SK-N-SH treated with all-trans-retinoic acid at 6 μM for 48 hours (cell line): Measurements from ENCODE around the gene HSPB7.
"Not testable (repeated sequence)": the region's sequence is repeated elsewhere in the genome, so short reads cannot be mapped to it uniquely, and the experiment has no call there.

Source experiments
- ATAC-seq: fragments of 200-7000 bp; cut with Tn5 transposase; 3 replicates; pipeline ENCODE4 v1.9.1; 2020; ENCODE audit warnings: mild to moderate bottlenecking, moderate library complexity
- ARNTL ChIP-seq: fragments of 450-650 bp; formaldehyde crosslinking; IDR thresholded peaks from 2 replicates; pipeline ENCODE4 v1.5.0; 2020; ENCODE audit warnings: low read depth, mild to moderate bottlenecking, moderate library complexity, borderline replicate concordance
- BACH2 ChIP-seq: fragments of 250-450 bp; sonication (Bioruptor Pico); IDR thresholded peaks from 2 replicates; pipeline ENCODE4 v1.9.0; 2021; ENCODE audit warnings: mild to moderate bottlenecking, borderline replicate concordance
- CREB5 ChIP-seq: fragments of 250-450 bp; sonication (Bioruptor Pico); IDR thresholded peaks from 2 replicates; pipeline ENCODE4 v1.5.1; 2020; ENCODE audit warnings: low read depth, mild to moderate bottlenecking, moderate library complexity
- CSDC2 ChIP-seq: fragments of 250-450 bp; sonication (Bioruptor Pico); IDR thresholded peaks from 2 replicates; pipeline ENCODE4 v1.5.0; 2020; ENCODE audit warnings: mild to moderate bottlenecking, moderate library complexity
- CSRNP3 ChIP-seq: fragments of 250-450 bp; sonication (Bioruptor Pico); IDR thresholded peaks from 2 replicates; pipeline ENCODE4 v1.5.1; 2021; ENCODE audit warnings: mild to moderate bottlenecking, moderate library complexity
- GLIS3 ChIP-seq: fragments of 250-450 bp; sonication (Bioruptor Pico); IDR thresholded peaks from 2 replicates; pipeline ENCODE4 v1.5.0; 2020; ENCODE audit warnings: mild to moderate bottlenecking, moderate library complexity
- ISL1 ChIP-seq: fragments of 250-450 bp; sonication (Bioruptor Pico); IDR thresholded peaks from 2 replicates; pipeline ENCODE4 v2.1.2; 2022; ENCODE audit warnings: mild to moderate bottlenecking, moderate library complexity
- PATZ1 ChIP-seq: fragments of 250-450 bp; sonication (Bioruptor Pico); IDR thresholded peaks from 2 replicates; pipeline ENCODE4 v1.8.0; 2020; ENCODE audit warnings: mild to moderate bottlenecking, moderate library complexity, borderline replicate concordance
- POU6F1 ChIP-seq: fragments of 250-450 bp; sonication (Bioruptor Pico); IDR thresholded peaks from 2 replicates; pipeline ENCODE4 v1.8.0; 2021; ENCODE audit warnings: low read depth, mild to moderate bottlenecking, moderate library complexity, borderline replicate concordance
- SNAI2 ChIP-seq: fragments of 250-450 bp; sonication (Bioruptor Pico); IDR thresholded peaks from 2 replicates; pipeline ENCODE4 v1.5.0; 2020; ENCODE audit warnings: mild to moderate bottlenecking, moderate library complexity
- TOX ChIP-seq: fragments of 250-450 bp; sonication (Bioruptor Pico); IDR thresholded peaks from 2 replicates; pipeline ENCODE4 v1.8.0; 2021; ENCODE audit warnings: mild to moderate bottlenecking, moderate library complexity, borderline replicate concordance
- TSHZ2 ChIP-seq: fragments of 250-450 bp; sonication (Bioruptor Pico); IDR thresholded peaks from 2 replicates; pipeline ENCODE4 v1.5.0; 2020; ENCODE audit warnings: mild to moderate bottlenecking, moderate library complexity
- ZC3H10 ChIP-seq: fragments of 250-450 bp; sonication (Bioruptor Pico); IDR thresholded peaks from 2 replicates; pipeline ENCODE4 v1.5.1; 2021; ENCODE audit warnings: mild to moderate bottlenecking, moderate library complexity
- ZFP3 ChIP-seq: fragments of 250-450 bp; sonication (Bioruptor Pico); IDR thresholded peaks from 2 replicates; pipeline ENCODE4 v1.5.0; 2020; ENCODE audit warnings: mild to moderate bottlenecking, moderate library complexity
- ZFP30 ChIP-seq: fragments of 450-650 bp; formaldehyde crosslinking; IDR thresholded peaks from 2 replicates; pipeline ENCODE4 v1.5.0; 2022; ENCODE audit warnings: mild to moderate bottlenecking, moderate library complexity
- ZNF565 ChIP-seq: fragments of 450-650 bp; formaldehyde crosslinking; conservative IDR thresholded peaks from 2 replicates; pipeline ENCODE4 v1.5.0; 2020; ENCODE audit warnings: low read depth, mild to moderate bottlenecking, moderate library complexity
- ZNF70 ChIP-seq: fragments of 450-650 bp; formaldehyde crosslinking; IDR thresholded peaks from 2 replicates; pipeline ENCODE4 v1.5.0; 2020; ENCODE audit warnings: mild to moderate bottlenecking, moderate library complexity
- ZNF8 ChIP-seq: fragments of 450-650 bp; formaldehyde crosslinking; IDR thresholded peaks from 2 replicates; pipeline ENCODE4 v1.5.0; 2020; ENCODE audit warnings: mild to moderate bottlenecking, moderate library complexity

The HSPB7 gene

GRCh38 chr1:16029288-16029687 is 11.4 kb upstream of the HSPB7 start:
- ATAC-seq = no peak
- no peak for TF ChIP-seq POU6F1 (CRISPR knock-in tag)

GRCh38 chr1:16029003-16029268 is 11.1 kb upstream of the HSPB7 start:
- not testable (repeated sequence) for ATAC-seq

- TF ChIP-seq CREB5 (CRISPR knock-in tag) (no peak), ZNF70 (CRISPR knock-in tag) (no peak), BACH2 (CRISPR knock-in tag) (no peak), PATZ1 (CRISPR knock-in tag) (no peak), GLIS3 (no peak), CSRNP3 (CRISPR knock-in tag) (no peak), ARNTL (CRISPR knock-in tag) (no peak), TOX (CRISPR knock-in tag) (no peak), ZFP30 (CRISPR knock-in tag) (no peak), ZC3H10 (no peak)
- no peak for ATAC-seq
These were observed 10.6 kb upstream of the HSPB7 start for GRCh38 chr1:16028237-16029002.

GRCh38 chr1:16026723-16027484 is 9.1 kb upstream of the HSPB7 start:
- ATAC-seq = peak; percentile 61
- TF ChIP-seq CREB5 (CRISPR knock-in tag) = no peak
- no peak for TF ChIP-seq BACH2 (CRISPR knock-in tag)
- TF ChIP-seq ZNF8 (CRISPR knock-in tag) = no peak
- TF ChIP-seq SNAI2 (CRISPR knock-in tag) = no peak
- TF ChIP-seq CSRNP3 (CRISPR knock-in tag) = no peak
- no peak for TF ChIP-seq CSDC2
- no peak for TF ChIP-seq ISL1
- TF ChIP-seq TSHZ2 (CRISPR knock-in tag) = no peak
- no peak for TF ChIP-seq ZFP3 (CRISPR knock-in tag)
- no peak for TF ChIP-seq ARNTL (CRISPR knock-in tag)
- TF ChIP-seq ZNF565 (CRISPR knock-in tag) = no peak
- no peak for TF ChIP-seq PATZ1 (CRISPR knock-in tag)

- not testable (repeated sequence) for ATAC-seq
These were observed 8.5 kb upstream of the HSPB7 start for GRCh38 chr1:16026302-16026701.
